Stromal cell of bone marrow (primary cell): ENCODE results near the gene NEK8.
A peak's percentile ranks its signal among the peaks of the same experiment; 100 is the strongest.

Experiments
- DNase-seq: peaks from one replicate; pipeline ENCODE4 v3.0.0-alpha.2; 2012; ENCODE audit warnings: low read depth

The NEK8 gene

DNA sequence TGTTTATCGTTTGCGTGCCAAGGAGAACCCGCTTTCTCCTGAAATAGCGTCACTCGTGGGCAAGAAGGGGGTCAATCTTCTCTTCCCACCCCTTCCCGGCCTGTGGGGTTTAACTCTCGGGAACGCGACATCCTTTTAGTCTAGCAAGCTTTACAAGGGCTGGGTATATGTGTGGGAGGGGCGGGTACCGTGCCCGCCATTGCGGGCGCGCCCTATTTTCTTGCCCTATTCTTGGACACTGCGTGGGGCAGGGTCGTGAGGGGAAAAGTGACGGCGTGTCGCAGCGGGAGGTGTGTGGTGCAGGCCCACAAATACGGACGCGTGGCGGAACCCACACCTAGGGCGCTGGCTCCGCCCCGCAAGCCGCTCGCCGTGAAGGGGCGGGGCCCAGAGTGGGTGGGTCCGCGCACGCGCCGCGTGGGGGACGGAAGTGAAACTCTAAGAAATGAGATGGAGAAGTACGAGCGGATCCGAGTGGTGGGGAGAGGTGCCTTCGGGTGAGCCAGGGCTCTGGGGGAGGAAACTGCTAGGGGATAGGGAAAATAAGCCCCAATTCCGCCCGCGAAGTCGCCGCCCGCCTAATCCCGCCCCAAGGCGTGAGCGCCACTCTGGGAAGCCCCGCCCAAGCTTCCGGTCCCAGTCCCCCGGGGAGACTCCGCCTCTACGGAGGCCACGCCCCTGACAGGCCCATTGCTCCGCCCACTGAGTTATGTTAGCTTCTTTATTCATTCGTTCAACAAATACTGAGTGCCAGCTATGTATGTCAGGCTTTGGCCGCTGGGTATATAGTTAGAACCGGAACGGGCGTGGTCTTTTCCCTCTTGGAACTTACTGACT is at the start of gene NEK8:
NEK8 (plus strand) TSS at position 425 of the 837 bp plus-strand sequence; CDS start at position 451, 26 bp downstream.
- peak; percentile 83 for DNase-seq

- DNase-seq, result no peak
Observed at GRCh38 chr17:28682655-28683054, 45.9 kb upstream of the NEK8 start.

DNA sequence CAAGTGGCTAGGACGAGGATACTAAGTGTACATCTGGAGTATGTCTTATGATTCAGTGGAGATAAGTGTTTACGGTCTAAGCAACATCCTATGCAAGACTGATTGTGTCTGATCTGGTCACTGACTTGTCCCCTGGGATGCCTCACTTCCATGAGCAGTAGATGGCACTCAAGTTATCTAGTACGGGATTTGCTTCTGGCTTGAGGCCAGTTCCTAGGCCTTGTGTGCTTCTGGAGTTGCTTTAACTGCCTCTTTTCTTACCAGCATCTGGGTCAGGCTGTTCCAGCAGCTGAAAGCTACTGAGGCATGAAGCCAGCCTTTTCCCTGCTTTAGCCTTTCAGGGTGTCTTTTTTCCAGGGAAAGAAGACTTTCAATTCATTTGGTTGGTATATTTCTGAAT is 43.6 kb upstream of the NEK8 start:
- DNase-seq, result no peak

DNA sequence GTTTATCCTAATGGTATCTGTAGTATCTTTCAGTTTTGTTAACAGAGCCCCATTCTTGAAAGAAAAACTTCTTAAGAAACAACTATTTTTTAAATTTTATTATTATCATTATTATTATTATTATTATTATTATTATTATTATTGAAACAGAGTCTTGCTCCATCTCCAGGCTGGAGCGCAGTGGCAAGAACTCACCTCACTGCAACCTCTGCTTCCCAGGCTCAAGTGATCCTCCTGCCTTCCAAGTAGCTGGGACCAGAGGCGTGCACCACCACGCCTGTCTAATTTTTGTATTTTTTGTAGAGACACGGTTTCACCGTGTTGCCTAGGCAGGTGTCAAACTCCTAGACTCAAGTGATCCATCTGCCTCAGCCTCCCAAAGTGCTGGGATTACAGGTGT is 43.2 kb upstream of the NEK8 start:
- no peak for DNase-seq

DNA sequence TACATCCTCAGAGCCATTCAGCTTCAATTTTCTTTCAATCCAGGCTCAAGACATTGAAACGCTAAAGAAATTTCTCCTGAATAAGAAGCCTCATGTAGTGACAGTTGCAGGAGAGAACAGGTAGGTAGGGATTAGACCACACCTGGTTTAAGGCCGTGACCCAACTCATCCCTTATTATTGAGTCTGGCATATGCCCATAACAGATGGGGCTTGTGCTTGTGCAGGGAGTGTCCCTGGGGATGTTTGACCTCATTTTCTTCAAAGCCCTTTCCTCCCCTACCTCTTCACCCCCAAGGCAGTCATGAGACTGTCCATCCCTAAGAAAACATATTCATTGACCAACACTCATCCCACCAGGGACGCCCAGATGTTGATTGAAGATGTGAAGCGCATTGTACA is 42.3 kb upstream of the NEK8 start:
- no peak for DNase-seq

DNA sequence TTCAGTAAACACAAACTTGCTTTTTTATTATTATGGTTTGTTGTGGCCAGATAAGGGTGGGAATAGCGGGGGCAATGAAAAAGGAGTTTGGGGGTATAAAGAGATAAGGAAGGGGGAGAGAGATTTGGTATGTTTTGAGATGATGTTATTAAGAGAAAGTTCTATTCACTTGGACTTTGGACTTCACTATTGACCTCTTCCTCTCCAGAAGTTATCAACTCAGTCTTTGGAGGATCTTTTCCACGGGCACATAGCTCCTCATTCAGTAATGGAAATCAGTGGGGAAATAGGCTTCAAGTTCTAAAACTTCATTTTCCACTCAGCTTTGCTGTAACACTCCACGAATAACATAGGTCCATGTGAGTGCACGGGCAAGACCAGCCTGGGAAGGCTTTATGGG is 40.1 kb upstream of the NEK8 start:
- no peak for DNase-seq

DNA sequence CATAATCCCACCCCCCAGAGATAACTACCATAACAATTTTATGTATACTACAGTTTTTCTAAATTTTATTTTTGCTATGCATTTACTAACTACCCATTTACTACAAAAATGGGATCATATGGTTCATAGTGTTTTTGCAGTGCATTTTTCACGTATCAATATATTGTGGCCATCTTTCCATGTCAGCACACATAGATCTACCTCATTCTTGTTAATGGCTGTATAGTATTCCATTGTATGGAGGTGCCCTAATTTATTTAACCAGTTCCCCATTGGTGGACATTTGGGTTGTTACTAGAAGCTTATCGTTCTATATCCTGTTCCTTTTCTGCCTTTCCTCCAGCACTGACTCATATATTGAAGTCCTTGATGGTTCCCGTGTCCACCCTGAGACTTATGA is 39.6 kb upstream of the NEK8 start:
- DNase-seq, result no peak

DNA sequence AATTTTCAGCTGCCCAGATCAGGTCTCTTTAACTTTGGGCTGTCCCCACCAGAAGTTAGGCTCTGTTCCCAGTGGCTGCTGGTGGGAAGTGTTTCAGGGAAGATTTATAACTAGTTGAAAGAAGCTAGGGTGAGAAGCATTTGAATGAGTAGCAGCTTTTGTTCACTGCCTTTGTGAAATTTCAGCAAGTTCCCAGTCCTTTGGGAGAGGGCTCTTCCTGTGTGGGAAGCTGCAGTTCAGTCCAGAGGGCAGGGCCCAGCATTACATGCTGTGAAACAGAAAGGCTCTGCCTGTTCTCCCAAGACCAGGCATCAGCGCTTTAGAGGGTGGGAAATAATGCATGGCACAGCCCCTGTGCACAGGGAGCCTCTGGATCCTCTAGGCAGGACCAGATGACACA is 34.7 kb upstream of the NEK8 start:
- no peak for DNase-seq

DNA sequence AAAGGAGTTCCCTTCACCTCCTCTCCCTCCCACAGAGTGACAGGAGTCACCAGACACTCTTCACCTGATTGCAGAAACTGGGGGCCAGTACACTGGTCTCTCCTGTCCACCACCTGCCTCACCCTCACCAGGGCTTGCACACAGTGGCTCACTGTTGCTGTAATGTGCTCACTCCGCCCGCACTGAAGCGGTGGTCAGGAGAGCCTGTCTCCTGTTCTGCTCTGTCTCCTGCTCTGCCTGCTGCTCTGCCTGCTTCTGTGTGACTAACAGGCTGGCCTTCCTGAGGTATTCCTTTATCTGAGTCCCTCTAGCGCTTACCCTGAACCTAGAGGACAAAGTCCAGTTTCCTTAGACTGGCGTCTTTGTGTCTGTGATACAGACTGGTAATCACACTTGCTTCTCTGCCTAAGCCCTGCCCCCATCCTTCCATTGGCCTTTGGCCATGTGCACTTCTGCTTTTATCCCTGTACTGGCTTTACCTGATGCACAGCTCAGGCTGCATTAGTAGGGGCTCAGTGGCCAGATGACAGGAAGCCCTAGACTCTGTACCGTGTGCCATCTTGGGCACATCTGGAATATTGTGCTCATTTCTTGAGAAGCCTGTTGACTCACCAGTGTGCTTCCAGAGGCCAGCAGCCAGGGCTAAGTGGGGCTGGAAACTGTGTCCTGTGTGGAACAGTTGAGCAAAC is 30.2 kb upstream of the NEK8 start:
- no peak for DNase-seq

- no peak for DNase-seq
Observed at GRCh38 chr17:28700278-28700677, 28.3 kb upstream of the NEK8 start.

DNA sequence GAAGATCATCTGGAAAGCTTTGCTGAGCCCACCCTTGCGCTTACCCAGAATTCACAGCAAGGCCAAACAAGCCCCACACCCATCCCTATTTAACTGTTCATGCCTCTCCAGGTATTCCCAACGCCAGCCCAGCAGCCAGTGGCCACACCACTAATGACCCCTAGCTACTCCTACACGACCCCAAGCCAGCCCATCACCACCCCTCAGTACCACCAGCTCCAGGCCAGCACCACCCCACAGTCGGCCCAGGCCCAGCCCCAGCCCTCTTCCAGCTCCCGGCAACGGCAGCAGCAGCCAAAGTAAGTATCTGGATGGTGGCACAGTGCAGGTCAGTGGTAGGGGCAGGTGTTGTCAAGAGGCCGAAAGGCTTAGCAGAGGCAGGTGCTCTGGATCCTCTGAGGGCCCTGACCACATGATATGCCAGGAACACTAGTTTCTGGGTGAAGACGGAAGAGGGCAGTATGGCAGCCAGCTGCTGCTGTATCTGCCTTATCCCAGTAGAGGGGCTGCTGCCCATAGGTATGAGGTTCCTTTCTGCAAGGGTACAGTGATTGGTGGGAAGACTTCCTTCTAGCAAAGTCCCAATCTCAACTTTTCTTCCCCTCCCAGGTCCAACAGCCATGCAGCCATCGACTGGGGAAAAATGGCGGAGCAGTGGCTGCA is 27.6 kb upstream of the NEK8 start:
- DNase-seq, result no peak

DNA sequence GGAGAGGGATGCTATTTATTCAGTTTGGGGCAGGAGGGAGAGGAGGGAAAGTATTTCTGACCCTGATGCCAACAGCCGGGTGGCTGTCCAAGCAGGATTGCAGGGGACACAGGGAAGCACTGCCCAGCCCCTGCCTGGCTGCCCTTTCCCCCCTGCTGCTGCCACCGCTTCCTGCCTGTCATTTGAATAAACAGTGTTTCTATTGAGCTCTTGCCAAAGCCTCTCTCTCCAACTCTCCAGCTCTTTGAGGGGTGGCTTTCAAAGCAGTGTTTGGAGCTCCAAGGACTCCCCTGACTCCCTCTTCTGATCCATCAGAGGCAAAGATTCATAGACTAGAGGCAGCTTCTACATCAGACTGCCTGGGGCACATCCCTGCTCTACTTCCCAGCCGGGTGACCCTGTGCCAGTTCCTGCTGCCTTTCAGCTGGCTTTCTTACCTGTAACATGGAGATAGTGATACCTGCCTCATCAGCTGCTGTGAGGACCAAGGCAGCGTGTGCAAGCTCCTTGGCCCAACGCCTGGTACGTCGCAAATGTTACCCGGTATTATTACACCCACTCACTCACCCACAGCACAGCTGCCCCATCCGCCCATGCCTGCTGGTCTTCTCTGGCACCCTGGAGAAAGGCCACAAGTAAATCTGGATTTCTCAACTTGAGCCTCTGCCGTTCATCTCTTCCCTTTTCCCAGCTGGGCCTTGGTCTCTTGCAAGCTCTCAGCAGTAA is 26.4 kb upstream of the NEK8 start:
- DNase-seq, result no peak

GRCh38 chr17:28702752-28703150 is 25.8 kb upstream of the NEK8 start:
- DNase-seq, result no peak

- no peak for DNase-seq
Observed at GRCh38 chr17:28703552-28704218, 24.9 kb upstream of the NEK8 start.

GRCh38 chr17:28704219-28704858 is 24.2 kb upstream of the NEK8 start:
- no peak for DNase-seq

GRCh38 chr17:28705074-28705659 is 23.4 kb upstream of the NEK8 start:
- DNase-seq, result no peak

GRCh38 chr17:28705728-28706334 is 22.8 kb upstream of the NEK8 start:
- DNase-seq, result no peak

DNA sequence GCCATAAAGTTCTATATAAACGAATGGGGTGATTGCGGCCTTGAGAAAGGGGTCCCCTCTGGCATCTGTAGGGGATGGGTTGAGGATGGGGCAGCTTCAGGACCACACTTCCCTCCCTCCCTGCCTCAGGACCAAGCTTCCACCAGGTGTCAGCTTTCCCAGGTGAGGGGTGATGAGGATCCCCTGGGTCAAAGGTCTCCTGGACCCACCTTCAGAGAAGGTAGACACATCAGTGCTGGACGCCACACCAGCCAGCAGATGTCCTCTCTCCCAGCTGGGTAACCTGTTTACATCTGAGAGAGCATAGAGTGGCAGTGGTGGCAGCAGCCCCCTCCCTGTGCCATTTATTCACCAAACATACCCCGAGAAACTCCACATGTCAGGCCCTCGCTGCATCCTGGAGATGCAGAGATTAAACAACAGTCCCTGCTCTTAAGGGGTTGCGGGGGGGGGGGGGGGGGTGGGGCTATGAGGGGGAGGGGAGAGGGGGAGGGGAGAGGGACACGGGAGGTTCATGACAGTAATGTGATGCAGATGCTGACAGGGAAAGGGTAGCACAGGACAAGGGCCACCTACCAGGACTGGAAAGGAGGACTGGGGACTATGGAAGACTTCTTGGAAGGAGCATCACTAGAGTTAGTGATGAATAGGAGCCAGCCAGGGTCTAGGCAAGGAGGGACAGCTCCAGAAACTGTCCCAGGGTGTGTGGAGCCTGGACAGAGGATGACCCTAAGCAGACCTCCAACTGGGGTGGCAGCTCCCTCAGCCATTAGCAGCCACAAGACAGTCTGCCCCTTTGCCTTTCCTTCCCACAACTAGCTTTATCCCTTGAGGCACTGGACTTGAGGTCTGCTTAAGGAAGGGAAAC is 21.9 kb upstream of the NEK8 start:
- no peak for DNase-seq

DNA sequence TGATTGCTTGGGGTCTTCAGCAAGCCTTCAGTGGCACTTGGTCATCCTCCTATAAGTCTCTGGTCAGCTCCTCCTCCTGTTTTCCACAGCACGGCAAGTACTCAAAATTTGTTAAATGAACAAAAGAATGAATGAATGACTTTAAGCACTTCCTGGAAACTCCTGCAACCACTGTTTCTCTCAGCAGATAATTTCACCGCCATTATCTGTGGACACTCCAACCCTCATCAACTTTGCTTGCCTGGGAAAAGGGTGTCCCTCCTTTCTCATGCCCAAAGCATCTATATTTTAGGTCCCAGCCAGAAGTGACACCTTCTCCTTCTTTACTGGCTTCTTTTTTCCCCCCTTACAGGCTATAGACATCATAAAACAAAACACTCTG is 21.3 kb upstream of the NEK8 start:
- no peak for DNase-seq
